DND-41 (cell line): Measurements from ENCODE around the gene OSBPL10.

ENCODE experiments used
- ATAC-seq: fragments of 200-7000 bp; cut with Tn5 transposase; 3 replicates; pipeline ENCODE4 v1.9.1; 2021; ENCODE audit warnings: low read depth; ENCODE audit not compliant: insufficient read depth
- DNase-seq: peaks from one replicate; pipeline ENCODE4 v3.0.0-alpha.2; 2020
- H2AFZ ChIP-seq: 2 replicates; pipeline ENCODE4 v1.6.0; 2012; ENCODE audit warnings: low read depth, low read length
- H3K27ac ChIP-seq: 2 replicates; pipeline ENCODE4 v1.5.1; 2012; ENCODE audit warnings: low read length, inconsistent platforms
- H3K27me3 ChIP-seq: fragments of 200-600 bp; sonication (generic); 2 replicates; pipeline ENCODE4 v1.6.0; 2012; ENCODE audit warnings: low read length, mild to moderate bottlenecking, inconsistent platforms; ENCODE audit not compliant: insufficient read depth, poor library complexity
- H3K36me3 ChIP-seq: 2 replicates; pipeline ENCODE4 v1.5.1; 2012; ENCODE audit warnings: low read length, inconsistent platforms; ENCODE audit not compliant: insufficient read depth
- H3K4me1 ChIP-seq: 2 replicates; pipeline ENCODE4 v1.5.1; 2012; ENCODE audit warnings: mild to moderate bottlenecking, low read length; ENCODE audit not compliant: insufficient read depth
- H3K4me2 ChIP-seq: 2 replicates; pipeline ENCODE4 v1.6.0; 2012; ENCODE audit warnings: mild to moderate bottlenecking, moderate library complexity, low read length, inconsistent platforms; ENCODE audit not compliant: insufficient read depth
- H3K4me3 ChIP-seq, 2 experiments: fragments of 200-600 bp in 1 of 2; shearing (Covaris generic) in 1 of 2; 2 replicates each; pipeline ENCODE4 v1.5.1; 2012 to 2016; ENCODE audit warnings: inconsistent platforms in 2 of 2, low read length in 2 of 2, mild to moderate bottlenecking in 2 of 2, low read depth in 1 of 2, moderate library complexity in 1 of 2
- H3K79me2 ChIP-seq: 2 replicates; pipeline ENCODE4 v1.6.0; 2012; ENCODE audit warnings: low read length, inconsistent platforms; ENCODE audit not compliant: insufficient read depth
- H3K9ac ChIP-seq: 2 replicates; pipeline ENCODE4 v1.6.0; 2012; ENCODE audit warnings: low read depth, mild to moderate bottlenecking, inconsistent platforms, low read length, moderate library complexity
- H3K9me3 ChIP-seq: 2 replicates; pipeline ENCODE4 v1.5.1; 2012; ENCODE audit warnings: low read length, moderate library complexity, mild to moderate bottlenecking, inconsistent platforms; ENCODE audit not compliant: insufficient read depth, severe bottlenecking
- H4K20me1 ChIP-seq: 2 replicates; pipeline ENCODE4 v1.6.0; 2012; ENCODE audit warnings: low read length; ENCODE audit not compliant: insufficient read depth
- CTCF ChIP-seq: IDR thresholded peaks from 2 replicates; pipeline ENCODE4 v1.5.1; 2012; ENCODE audit warnings: borderline replicate concordance, low read length, moderate library complexity, mild to moderate bottlenecking; ENCODE audit not compliant: poor library complexity, severe bottlenecking; ENCODE audit errors: extremely low read depth
- EZH2 ChIP-seq: IDR thresholded peaks from 3 replicates; pipeline ENCODE4 v1.6.1; 2012; ENCODE audit warnings: borderline replicate concordance, low read depth, mild to moderate bottlenecking, moderate library complexity, low read length, inconsistent platforms; ENCODE audit not compliant: severe bottlenecking

OSBPL10 gene

DNA sequence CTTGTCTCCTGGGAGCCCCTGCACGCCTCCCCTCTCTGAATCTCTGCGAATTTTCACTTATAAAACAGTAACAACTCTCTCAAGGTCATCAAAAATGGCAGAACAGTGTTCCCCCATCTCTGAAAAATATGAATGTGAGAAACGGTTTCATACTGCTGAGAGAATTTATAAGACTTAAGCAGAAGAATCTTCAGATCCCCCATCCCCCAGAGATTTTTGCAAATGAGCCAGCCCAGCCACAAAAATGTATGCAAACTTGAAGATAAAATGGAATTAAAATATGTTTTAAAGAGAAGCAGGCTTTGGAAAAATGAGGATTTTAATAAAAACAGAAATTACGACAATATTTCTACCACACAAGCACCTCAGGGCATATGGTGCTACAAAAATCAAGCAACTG, 275.3 kb downstream of the OSBPL10 start:
- no peak for ATAC-seq
- TF ChIP-seq EZH2 (no peak), CTCF (no peak)
- Histone ChIP-seq H3K4me1 (no peaks in the 10 kb centered on the region), H3K4me2 (no peak overlapping the region), H3K4me3 (no peak overlapping the region), H3K27ac (no peak overlapping the region), H3K9me3 (no peaks in the 10 kb centered on the region), H4K20me1 (no peaks in the 10 kb centered on the region), H3K36me3 (no peaks in the 10 kb centered on the region), H3K79me2 (no peaks in the 10 kb centered on the region), H3K27me3 (no peaks in the 10 kb centered on the region), H2AFZ (no peak overlapping the region), H3K9ac (no peak overlapping the region)
- DNase-seq, result no peak

- no peaks in the 10 kb centered on the region for H4K20me1 ChIP-seq
- no peak overlapping the region for H3K27ac ChIP-seq
- H3K4me1 ChIP-seq, result no peaks in the 10 kb centered on the region
- no peaks in the 10 kb centered on the region for H3K9me3 ChIP-seq
- TF ChIP-seq CTCF (no peak), EZH2 (no peak)
- no peak overlapping the region for H2AFZ ChIP-seq
- no peak overlapping the region for H3K4me3 ChIP-seq
- no peak overlapping the region for H3K4me2 ChIP-seq
- H3K9ac ChIP-seq, result no peak overlapping the region
- no peaks in the 10 kb centered on the region for H3K27me3 ChIP-seq
- ATAC-seq (0 out of 3 replicates have a peak, but pooled peaks have one; percentile 49), DNase-seq (peak; percentile 8)
- H3K36me3 ChIP-seq, result no peaks in the 10 kb centered on the region
- H3K79me2 ChIP-seq, result no peaks in the 10 kb centered on the region
Measured at GRCh38 chr3:31704591-31705179, 276.4 kb downstream of the OSBPL10 start.

- Histone ChIP-seq H3K4me2 (no peak overlapping the region), H3K79me2 (no peaks in the 10 kb centered on the region), H3K27ac (no peak overlapping the region), H3K9me3 (no peaks in the 10 kb centered on the region), H3K4me3 (no peak overlapping the region), H3K36me3 (no peaks in the 10 kb centered on the region), H3K4me1 (no peaks in the 10 kb centered on the region), H4K20me1 (no peaks in the 10 kb centered on the region), H3K9ac (no peak overlapping the region), H2AFZ (no peak overlapping the region), H3K27me3 (no peaks in the 10 kb centered on the region)
- no peak for TF ChIP-seq CTCF
- TF ChIP-seq EZH2, result no peak
- ATAC-seq, result no peak
- DNase-seq, result no peak
Measured at GRCh38 chr3:31704156-31704555, 276.9 kb downstream of the OSBPL10 start.
